ENCODE measurements around the gene PET117. TPM values are rescaled to one million over a fixed set of nuclear protein-coding genes. Genes with fewer than 3 reads are reported as not detected.

Gene PET117
- total and polyA plus RNA-seq, 2 donors (not counting 1 experiment from before 2014, with no cell fraction given), result 2.1 to 13.0 TPM

GRCh38 chr20:18188434-18188833, 50.8 kb downstream of the PET117 start:
- Histone ChIP-seq H3K9me3 (ENCODE audit: control extremely low read depth in 1 of 3, control insufficient read depth in 2 of 3, insufficient read depth in 1 of 3, low read length in 2 of 3) (no peaks in the 10 kb centered on the region), H4K20me1 (ENCODE audit: control insufficient read depth, insufficient read depth, low read length, poor library complexity, severe bottlenecking) (no peaks in the 10 kb centered on the region), H3K79me2 (ENCODE audit: control insufficient read depth, insufficient read depth, low read length) (no peaks in the 10 kb centered on the region), H3K27me3 (replicated peaks in 1 of 4; ENCODE audit: control extremely low read depth in 1 of 4, control insufficient read depth in 3 of 4, insufficient read depth in 4 of 4, low read length in 3 of 4) (no peaks in the 10 kb centered on the region), H2AFZ (ENCODE audit: insufficient read depth, low read depth, low read length, poor library complexity, severe bottlenecking) (no peak overlapping the region), H3K4me2 (replicated peaks; ENCODE audit: low read depth, low read length, poor library complexity, severe bottlenecking) (no peak overlapping the region), H3K27ac (ENCODE audit: low read length in 2 of 2) (no peak overlapping the region), H3K9ac (ENCODE audit: low read length) (no peak overlapping the region), H3K36me3 (replicated peaks in 1 of 2; ENCODE audit: control extremely low read depth in 1 of 2, control insufficient read depth in 1 of 2, extremely low read depth in 1 of 2, insufficient read depth in 2 of 2, low read length in 1 of 2) (peaks cover 19 to 46% of the 10 kb centered on the region in 2 experiments), H3K4me1 (ENCODE audit: control insufficient read depth in 2 of 2, insufficient read depth in 2 of 2, low read length in 2 of 2) (no peaks in the 10 kb centered on the region), H3K4me3 (ENCODE audit: control extremely low read depth in 1 of 5, extremely low read depth in 1 of 5, insufficient read depth in 1 of 5, low read depth in 2 of 5, low read length in 4 of 5) (no peak overlapping the region)
- no peak overlapping the region for H3K27ac Mint-ChIP-seq
- WGBS (ENCODE audit: insufficient coverage), result 92% methylated on average over 2 of the region's 3 CpGs
- no peaks in the 10 kb centered on the region for H3K27me3 Mint-ChIP-seq
- no peaks in the 10 kb centered on the region for H3K4me1 Mint-ChIP-seq
- no peak for TF ChIP-seq CTCF (IDR thresholded peaks at IDR 0.05)
- no peak for TF ChIP-seq EZH2 (IDR thresholded peaks at IDR 0.05; ENCODE audit: borderline replicate concordance, insufficient read depth, low read depth, low read length, poor library complexity, severe bottlenecking)
- ChIA-PET CTCF (interaction anchor here (0.7 kb wide), 1 partner anchor 1334 kb away, joined by 3 read pairs; no protein-coding TSS in a partner anchor), POLR2A (no interaction called here)
- DNase-seq (no peak), ATAC-seq (ENCODE audit: low read depth) (no peak)
- H3K9me3 Mint-ChIP-seq (ENCODE audit: insufficient read depth), result no peaks in the 10 kb centered on the region
- intact Hi-C loops (cut with micrococcal nuclease), result no loop called here
- H3K4me3 Mint-ChIP-seq, result no peak overlapping the region

- TF ChIP-seq EZH2 (IDR thresholded peaks at IDR 0.05; ENCODE audit: borderline replicate concordance, insufficient read depth, low read depth, low read length, poor library complexity, severe bottlenecking) (no peak), CTCF (IDR thresholded peaks at IDR 0.05) (no peak)
- ATAC-seq (ENCODE audit: low read depth) (no peak), DNase-seq (no peak)
- Histone ChIP-seq H4K20me1 (ENCODE audit: control insufficient read depth, insufficient read depth, low read length, poor library complexity, severe bottlenecking) (no peaks in the 10 kb centered on the region), H2AFZ (ENCODE audit: insufficient read depth, low read depth, low read length, poor library complexity, severe bottlenecking) (no peak overlapping the region), H3K9me3 (ENCODE audit: control extremely low read depth in 1 of 3, control insufficient read depth in 2 of 3, insufficient read depth in 1 of 3, low read length in 2 of 3) (no peaks in the 10 kb centered on the region), H3K27me3 (replicated peaks in 1 of 4; ENCODE audit: control extremely low read depth in 1 of 4, control insufficient read depth in 3 of 4, insufficient read depth in 4 of 4, low read length in 3 of 4) (no peaks in the 10 kb centered on the region), H3K27ac (ENCODE audit: low read length in 2 of 2) (no peak overlapping the region), H3K36me3 (replicated peaks in 1 of 2; ENCODE audit: control extremely low read depth in 1 of 2, control insufficient read depth in 1 of 2, extremely low read depth in 1 of 2, insufficient read depth in 2 of 2, low read length in 1 of 2) (peaks cover 15 to 26% of the 10 kb centered on the region in 2 experiments), H3K4me3 (ENCODE audit: control extremely low read depth in 1 of 5, extremely low read depth in 1 of 5, insufficient read depth in 1 of 5, low read depth in 2 of 5, low read length in 4 of 5) (no peak overlapping the region), H3K4me2 (replicated peaks; ENCODE audit: low read depth, low read length, poor library complexity, severe bottlenecking) (no peak overlapping the region), H3K79me2 (ENCODE audit: control insufficient read depth, insufficient read depth, low read length) (no peaks in the 10 kb centered on the region), H3K4me1 (ENCODE audit: control insufficient read depth in 2 of 2, insufficient read depth in 2 of 2, low read length in 2 of 2) (no peaks in the 10 kb centered on the region), H3K9ac (ENCODE audit: low read length) (no peak overlapping the region)
- ChIA-PET CTCF (interaction anchor here (0.6 kb wide), 1 partner anchor 225 kb away, joined by 3 read pairs; no protein-coding TSS in a partner anchor), POLR2A (no interaction called here)
- H3K27ac Mint-ChIP-seq, result no peak overlapping the region
- H3K4me1 Mint-ChIP-seq, result no peaks in the 10 kb centered on the region
- H3K4me3 Mint-ChIP-seq, result no peak overlapping the region
- WGBS (ENCODE audit: insufficient coverage), result 90% methylated on average over 2 of the region's 3 CpGs
- H3K27me3 Mint-ChIP-seq, result no peaks in the 10 kb centered on the region
- intact Hi-C loops (cut with micrococcal nuclease), result no loop called here
- no peaks in the 10 kb centered on the region for H3K9me3 Mint-ChIP-seq (ENCODE audit: insufficient read depth)
Measured at GRCh38 chr20:18190338-18191233, 52.9 kb downstream of the PET117 start.

All from B cell (primary cell).